HFF-Myc (cell line): ENCODE data around the gene CMC2.

Experiments
- DNase-seq: peaks from one replicate; pipeline ENCODE4 v3.0.0-alpha.2; 2011; ENCODE audit warnings: low read depth; ENCODE audit errors: extremely low read depth
- H3K4me3 ChIP-seq: replicated peaks from 2 replicates; pipeline ENCODE4 v1.5.1; 2011; ENCODE audit warnings: low read depth, mild to moderate bottlenecking, control low read depth, low read length
- CTCF ChIP-seq: IDR thresholded peaks from 2 replicates; pipeline ENCODE4 v1.5.1; 2012; ENCODE audit warnings: mild to moderate bottlenecking, low read depth, low read length, control low read depth; ENCODE audit errors: missing control alignments

Gene CMC2

GRCh38 chr16:80954985-80955384 lies 51.7 kb downstream of the CMC2 start:
- no peak for DNase-seq
- no peak for TF ChIP-seq CTCF
- no peak overlapping the region for H3K4me3 ChIP-seq

- no peak for DNase-seq
- TF ChIP-seq CTCF = peak; percentile 88
- H3K4me3 ChIP-seq = no peak overlapping the region
Measured at GRCh38 chr16:80948886-80949493, 57.7 kb downstream of the CMC2 start.

- H3K4me3 ChIP-seq = no peak overlapping the region
- TF ChIP-seq CTCF = no peak
- DNase-seq = no peak
Measured at GRCh38 chr16:80947708-80948625, 58.7 kb downstream of the CMC2 start.

GRCh38 chr16:80947239-80947638 lies 59.4 kb downstream of the CMC2 start:
- no peak for DNase-seq
- TF ChIP-seq CTCF = no peak
- H3K4me3 ChIP-seq = no peak overlapping the region

GRCh38 chr16:80946481-80946880 lies 60.2 kb downstream of the CMC2 start:
- TF ChIP-seq CTCF = no peak
- H3K4me3 ChIP-seq = no peak overlapping the region
- DNase-seq = no peak

- no peak for TF ChIP-seq CTCF
- H3K4me3 ChIP-seq = no peak overlapping the region
- DNase-seq = no peak
Measured at GRCh38 chr16:80940069-80940856, 66.4 kb downstream of the CMC2 start.
